B cell (primary cell): ENCODE results near the gene PLEKHG2. TPM values are rescaled to one million over a fixed set of nuclear protein-coding genes. Genes with fewer than 3 reads are reported as not detected.

Source experiments
- ATAC-seq: fragments of 200-7000 bp; cut with Tn5 transposase; one replicate; pipeline ENCODE4 v1.10.0; 2021; ENCODE audit warnings: low read depth, mild to moderate bottlenecking, moderate number of reproducible peaks, moderate library complexity
- CTCF ChIA-PET: fragments of 350-600 bp; sonication (Branson Sonifier 250); formaldehyde crosslinking; loops from one replicate; lab custom pipeline; 2021; ENCODE audit warnings: antibody characterized with exemption, inconsistent platforms; lab: Charles Lee
- POLR2A ChIA-PET: fragments of 350-600 bp; sonication (Branson Sonifier 250); formaldehyde crosslinking; loops from one replicate; lab custom pipeline; 2021; ENCODE audit warnings: antibody characterized with exemption; lab: Charles Lee
- DNase-seq: peaks from one replicate; pipeline ENCODE4 v3.0.0; 2013
- H2AFZ ChIP-seq: 2 replicates; pipeline ENCODE4 v1.6.1; 2012; ENCODE audit warnings: mild to moderate bottlenecking, low read depth, low read length; ENCODE audit not compliant: insufficient read depth, poor library complexity, severe bottlenecking
- H3K27ac ChIP-seq, 2 donors: 1 replicate in 1 of 2; 2 replicates in 1 of 2; pipeline ENCODE4 v1.5.1; 2012 to 2013; ENCODE audit warnings: low read length in 2 of 2, mild to moderate bottlenecking in 2 of 2, moderate library complexity in 1 of 2
- H3K27me3 ChIP-seq, 4 experiments: fragments of 200-600 bp in 1 of 4; sonication (generic) in 1 of 4; replicated peaks in 1 of 4; 1 replicate in 2 of 4; 2 replicates in 2 of 4; pipeline versions ENCODE4 v1.6.1 to v1.7.0; 2013 to 2016; ENCODE audit warnings: low read length in 3 of 4, mild to moderate bottlenecking in 2 of 4, mixed read lengths in 1 of 4, moderate library complexity in 1 of 4; ENCODE audit not compliant: insufficient read depth in 4 of 4, control insufficient read depth in 3 of 4; ENCODE audit errors: control extremely low read depth in 1 of 4
- H3K36me3 ChIP-seq, 2 experiments: replicated peaks in 1 of 2; 1 replicate in 1 of 2; 2 replicates in 1 of 2; pipeline versions ENCODE4 v1.6.1 to v1.7.1; 2013; ENCODE audit warnings: low read length in 1 of 2; ENCODE audit not compliant: insufficient read depth in 2 of 2, control insufficient read depth in 1 of 2; ENCODE audit errors: control extremely low read depth in 1 of 2, extremely low read depth in 1 of 2
- H3K4me1 ChIP-seq, 2 donors: fragments of 200-600 bp in 1 of 2; sonication (generic) in 1 of 2; 1 replicate in 1 of 2; 2 replicates in 1 of 2; pipeline versions ENCODE4 v1.5.1 to v1.6.1; 2013 to 2017; ENCODE audit warnings: low read length in 2 of 2; ENCODE audit not compliant: control insufficient read depth in 2 of 2, insufficient read depth in 2 of 2
- H3K4me2 ChIP-seq: replicated peaks from 2 replicates; pipeline ENCODE3; 2012; ENCODE audit warnings: mild to moderate bottlenecking, low read depth, low read length; ENCODE audit not compliant: poor library complexity, severe bottlenecking
- H3K4me3 ChIP-seq, 5 experiments: fragments of 200-600 bp in 1 of 5; sonication (generic) in 1 of 5; 1 replicate in 3 of 5; 2 replicates in 2 of 5; pipeline versions ENCODE4 v1.5.1 to v1.7.0; 2011 to 2016; ENCODE audit warnings: low read length in 4 of 5, mild to moderate bottlenecking in 4 of 5, low read depth in 2 of 5, control low read depth in 1 of 5, moderate library complexity in 1 of 5; ENCODE audit not compliant: insufficient read depth in 1 of 5; ENCODE audit errors: control extremely low read depth in 1 of 5, extremely low read depth in 1 of 5
- H3K79me2 ChIP-seq: fragments of 200-600 bp; sonication (generic); one replicate; pipeline ENCODE4 v1.6.0; 2016; ENCODE audit warnings: low read length; ENCODE audit not compliant: control insufficient read depth, insufficient read depth
- H3K9ac ChIP-seq: fragments of 200-600 bp; sonication (generic); 2 replicates; pipeline ENCODE4 v1.6.1; 2017; ENCODE audit warnings: mild to moderate bottlenecking, low read length, moderate library complexity
- H3K9me3 ChIP-seq, 3 donors: one replicate each; pipeline versions ENCODE4 v1.6.1 to v1.7.1; 2013; ENCODE audit warnings: low read length in 2 of 3; ENCODE audit not compliant: control insufficient read depth in 2 of 3, insufficient read depth in 1 of 3; ENCODE audit errors: control extremely low read depth in 1 of 3
- H4K20me1 ChIP-seq: 2 replicates; pipeline ENCODE4 v1.6.0; 2012; ENCODE audit warnings: mild to moderate bottlenecking, low read length; ENCODE audit not compliant: insufficient read depth, control insufficient read depth, poor library complexity, severe bottlenecking
- H3K27ac Mint-ChIP-seq: one replicate; pipeline ENCODE4 v1.8.0; 2021; ENCODE audit warnings: mixed read lengths
- H3K27me3 Mint-ChIP-seq: one replicate; pipeline ENCODE4 v1.8.0; 2021; ENCODE audit warnings: mixed read lengths
- H3K4me1 Mint-ChIP-seq: one replicate; pipeline ENCODE4 v1.8.0; 2021; ENCODE audit warnings: mixed read lengths
- H3K4me3 Mint-ChIP-seq: one replicate; pipeline ENCODE4 v1.8.0; 2021; ENCODE audit warnings: mixed read lengths
- H3K9me3 Mint-ChIP-seq: one replicate; pipeline ENCODE4 v1.8.0; 2022; ENCODE audit warnings: mixed read lengths; ENCODE audit not compliant: insufficient read depth
- EZH2 ChIP-seq: IDR thresholded peaks from 2 replicates; pipeline ENCODE4 v1.6.1; 2012; ENCODE audit warnings: borderline replicate concordance, low read depth, mild to moderate bottlenecking, moderate library complexity, low read length; ENCODE audit not compliant: insufficient read depth, poor library complexity, severe bottlenecking
- WGBS: methylation state at CpG from one replicate; pipeline ENCODE4 v1.1.5; 2013; ENCODE audit warnings: missing lambda C conversion rate; ENCODE audit not compliant: insufficient coverage; 5-methylcytosine and 5-hydroxymethylcytosine counted together
- intact Hi-C: fragments of 100-400 bp; cut with micrococcal nuclease; formaldehyde crosslinking; loops from one replicate; pipeline ENCODE4 v1.10.0; 2022
- polyA plus RNA-seq: library from polyadenylated mRNA; depleted of rRNA; stranded (reverse); fragments of >200 nt; gene quantifications from 2 replicates; pipeline ENCODE4 v1.2.3, GENCODE V29; 2012
- total RNA-seq, 2 donors: library from RNA; stranded (reverse); fragments of 120-200 nt in 1 of 2; gene quantifications; 1 replicate in 1 of 2; 2 replicates in 1 of 2; pipeline versions ENCODE4 v1.2.3 to v1.2.4, GENCODE V29; 2013 to 2022
- TF ChIP-seq, protein P1 (sequence below): fragments of 200-600 bp; IDR thresholded peaks from one replicate; pipeline ENCODE4 v1.8.0; 2022; ENCODE audit warnings: antibody characterized with exemption, mild to moderate bottlenecking

Gene PLEKHG2
- total and polyA plus RNA-seq, 2 donors (not counting 1 experiment from before 2014, with no cell fraction given) = 27.0 to 167 TPM

DNA sequence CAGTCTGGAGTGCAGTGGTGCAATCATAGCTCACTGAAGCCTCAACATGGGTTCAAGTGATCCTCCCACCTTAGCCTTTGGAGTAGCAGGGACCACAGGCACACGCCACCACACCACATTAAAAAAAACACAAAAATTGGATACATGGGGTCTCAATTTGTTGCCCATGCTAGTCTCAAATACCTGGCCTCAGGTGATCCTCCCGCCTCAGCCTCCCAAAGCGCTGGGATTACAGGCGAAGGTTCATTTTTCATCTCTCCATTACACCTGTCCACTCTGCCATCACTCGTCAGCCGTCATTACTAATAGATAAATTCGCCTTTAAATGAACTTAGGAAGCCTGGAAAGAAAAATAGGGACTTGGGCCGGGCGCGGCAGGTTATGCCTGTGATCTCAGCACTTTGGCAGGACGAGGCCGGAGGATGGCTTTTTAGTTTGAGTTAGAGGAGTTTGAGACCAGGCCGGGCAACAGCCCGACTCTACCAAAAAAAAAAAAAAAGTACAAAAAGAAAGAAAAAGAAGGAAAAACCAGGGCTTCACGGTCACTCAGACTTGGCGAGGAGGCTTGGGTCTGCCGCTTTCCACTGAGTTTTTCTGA is 32.2 kb downstream of the PLEKHG2 start:
- no peaks in the 10 kb centered on the region for H3K9me3 Mint-ChIP-seq
- ChIA-PET POLR2A (interaction anchor here (0.6 to 3.5 kb wide), 11 partner anchors 7 to 97 kb away, joined by 3 to 42 read pairs (median 5); partner anchors contain the start of genes MED29, PAF1, RPS16 and TIMM50), CTCF (interaction anchor here (0.6 to 2.4 kb wide), 9 partner anchors 9 to 221 kb away, joined by 3 to 9 read pairs (median 3); partner anchors contain the start of gene RPS16)
- intact Hi-C loops = loop anchor here (1.0 to 10.0 kb wide), 10 partner anchors 8 to 390 kb away; partner anchors contain the start of genes DYRK1B, EID2, EID2B and MED29
- Histone ChIP-seq H2AFZ (peak overlapping the region; percentile 73), H3K36me3 (peaks cover 0 to 4% of the 10 kb centered on the region in 2 experiments), H3K79me2 (peaks cover 51% of the 10 kb centered on the region), H3K9me3 (no peaks in the 10 kb centered on the region), H3K4me1 (peaks cover 47 to 51% of the 10 kb centered on the region in 2 donors), H3K27ac (peak overlapping the region; percentile 91 to 95), H3K4me2 (peak overlapping the region; percentile 96), H3K27me3 (no peaks in the 10 kb centered on the region), H3K4me3 (peak overlapping the region; percentile 69 to 98 (median 95)), H3K9ac (peak overlapping the region; percentile 98), H4K20me1 (peaks cover 30% of the 10 kb centered on the region)
- H3K4me3 Mint-ChIP-seq = peak overlapping the region; percentile 97
- peak overlapping the region; percentile 97 for H3K27ac Mint-ChIP-seq
- DNase-seq (no peak), ATAC-seq (no peak)
- H3K27me3 Mint-ChIP-seq = no peaks in the 10 kb centered on the region
- TF ChIP-seq EZH2 = no peak
- TF ChIP-seq, protein P1, sequence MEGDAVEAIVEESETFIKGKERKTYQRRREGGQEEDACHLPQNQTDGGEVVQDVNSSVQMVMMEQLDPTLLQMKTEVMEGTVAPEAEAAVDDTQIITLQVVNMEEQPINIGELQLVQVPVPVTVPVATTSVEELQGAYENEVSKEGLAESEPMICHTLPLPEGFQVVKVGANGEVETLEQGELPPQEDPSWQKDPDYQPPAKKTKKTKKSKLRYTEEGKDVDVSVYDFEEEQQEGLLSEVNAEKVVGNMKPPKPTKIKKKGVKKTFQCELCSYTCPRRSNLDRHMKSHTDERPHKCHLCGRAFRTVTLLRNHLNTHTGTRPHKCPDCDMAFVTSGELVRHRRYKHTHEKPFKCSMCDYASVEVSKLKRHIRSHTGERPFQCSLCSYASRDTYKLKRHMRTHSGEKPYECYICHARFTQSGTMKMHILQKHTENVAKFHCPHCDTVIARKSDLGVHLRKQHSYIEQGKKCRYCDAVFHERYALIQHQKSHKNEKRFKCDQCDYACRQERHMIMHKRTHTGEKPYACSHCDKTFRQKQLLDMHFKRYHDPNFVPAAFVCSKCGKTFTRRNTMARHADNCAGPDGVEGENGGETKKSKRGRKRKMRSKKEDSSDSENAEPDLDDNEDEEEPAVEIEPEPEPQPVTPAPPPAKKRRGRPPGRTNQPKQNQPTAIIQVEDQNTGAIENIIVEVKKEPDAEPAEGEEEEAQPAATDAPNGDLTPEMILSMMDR = no peak
- 9% methylated on average over 5 of the region's 17 CpGs for whole genome bisulfite sequencing
- H3K4me1 Mint-ChIP-seq = peaks cover 58% of the 10 kb centered on the region
